A673 (cell line): ENCODE measurements around the gene HMOX2.

Experiments used
- EZH2 ChIP-seq: fragments of 200-600 bp; sonication (generic); IDR thresholded peaks from 2 replicates; pipeline ENCODE4 v1.6.1; 2017; ENCODE audit warnings: borderline replicate concordance, low read depth, mild to moderate bottlenecking, mixed read lengths, antibody characterized with exemption, low read length; ENCODE audit not compliant: poor library complexity, severe bottlenecking
- TF ChIP-seq, protein P1 (sequence below): fragments of 300-800, 200-600 bp; sonication (generic); conservative IDR thresholded peaks from 2 replicates; pipeline ENCODE4 v1.5.1; 2017; ENCODE audit warnings: low read depth, mild to moderate bottlenecking, antibody characterized with exemption, low read length, moderate library complexity, mixed read lengths

- no peak for TF ChIP-seq EZH2
- TF ChIP-seq, protein P1, sequence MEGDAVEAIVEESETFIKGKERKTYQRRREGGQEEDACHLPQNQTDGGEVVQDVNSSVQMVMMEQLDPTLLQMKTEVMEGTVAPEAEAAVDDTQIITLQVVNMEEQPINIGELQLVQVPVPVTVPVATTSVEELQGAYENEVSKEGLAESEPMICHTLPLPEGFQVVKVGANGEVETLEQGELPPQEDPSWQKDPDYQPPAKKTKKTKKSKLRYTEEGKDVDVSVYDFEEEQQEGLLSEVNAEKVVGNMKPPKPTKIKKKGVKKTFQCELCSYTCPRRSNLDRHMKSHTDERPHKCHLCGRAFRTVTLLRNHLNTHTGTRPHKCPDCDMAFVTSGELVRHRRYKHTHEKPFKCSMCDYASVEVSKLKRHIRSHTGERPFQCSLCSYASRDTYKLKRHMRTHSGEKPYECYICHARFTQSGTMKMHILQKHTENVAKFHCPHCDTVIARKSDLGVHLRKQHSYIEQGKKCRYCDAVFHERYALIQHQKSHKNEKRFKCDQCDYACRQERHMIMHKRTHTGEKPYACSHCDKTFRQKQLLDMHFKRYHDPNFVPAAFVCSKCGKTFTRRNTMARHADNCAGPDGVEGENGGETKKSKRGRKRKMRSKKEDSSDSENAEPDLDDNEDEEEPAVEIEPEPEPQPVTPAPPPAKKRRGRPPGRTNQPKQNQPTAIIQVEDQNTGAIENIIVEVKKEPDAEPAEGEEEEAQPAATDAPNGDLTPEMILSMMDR: no peak
Measured at GRCh38 chr16:4509420-4509819, 33.2 kb downstream of the HMOX2 start.
